HFF-Myc (cell line): ENCODE results near the gene INTS11.
"Not testable (repeated sequence)": the region's sequence is repeated elsewhere in the genome, so short reads cannot be mapped to it uniquely, and the experiment has no call there.

Experiments
- DNase-seq: peaks from one replicate; pipeline ENCODE4 v3.0.0-alpha.2; 2011; ENCODE audit warnings: low read depth; ENCODE audit errors: extremely low read depth
- H3K4me3 ChIP-seq: replicated peaks from 2 replicates; pipeline ENCODE4 v1.5.1; 2011; ENCODE audit warnings: low read depth, mild to moderate bottlenecking, control low read depth, low read length
- TF ChIP-seq, protein P1 (sequence below): IDR thresholded peaks from 2 replicates; pipeline ENCODE4 v1.5.1; 2012; ENCODE audit warnings: mild to moderate bottlenecking, low read depth, low read length, control low read depth; ENCODE audit errors: missing control alignments

INTS11 gene

DNA sequence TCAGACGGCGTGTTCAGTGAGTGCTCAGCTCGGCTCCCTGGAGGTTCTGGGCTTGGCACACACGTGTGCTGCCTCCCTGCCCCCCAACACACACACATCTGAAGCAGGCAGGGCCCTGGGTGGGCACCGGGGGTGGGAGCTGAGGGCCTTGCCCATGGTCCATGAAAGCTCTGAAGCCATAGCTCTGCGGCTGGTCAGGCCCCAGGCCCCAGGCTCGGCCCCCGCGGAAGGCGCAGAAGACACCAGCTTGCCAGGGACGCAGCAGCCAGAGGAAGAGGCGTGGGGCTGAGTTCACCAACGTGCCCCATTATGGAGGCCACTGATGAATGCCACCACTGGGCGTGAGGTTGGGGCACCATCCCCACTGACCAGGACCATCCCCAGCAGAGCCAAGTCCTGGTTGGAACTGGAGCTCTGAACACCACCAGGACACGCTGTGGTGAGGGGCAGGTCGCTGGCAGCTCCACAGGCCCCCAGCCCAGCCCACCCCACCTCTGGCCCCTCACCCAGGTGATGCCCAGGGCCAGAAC lies 46.4 kb upstream of the INTS11 start:
- TF ChIP-seq, protein P1, sequence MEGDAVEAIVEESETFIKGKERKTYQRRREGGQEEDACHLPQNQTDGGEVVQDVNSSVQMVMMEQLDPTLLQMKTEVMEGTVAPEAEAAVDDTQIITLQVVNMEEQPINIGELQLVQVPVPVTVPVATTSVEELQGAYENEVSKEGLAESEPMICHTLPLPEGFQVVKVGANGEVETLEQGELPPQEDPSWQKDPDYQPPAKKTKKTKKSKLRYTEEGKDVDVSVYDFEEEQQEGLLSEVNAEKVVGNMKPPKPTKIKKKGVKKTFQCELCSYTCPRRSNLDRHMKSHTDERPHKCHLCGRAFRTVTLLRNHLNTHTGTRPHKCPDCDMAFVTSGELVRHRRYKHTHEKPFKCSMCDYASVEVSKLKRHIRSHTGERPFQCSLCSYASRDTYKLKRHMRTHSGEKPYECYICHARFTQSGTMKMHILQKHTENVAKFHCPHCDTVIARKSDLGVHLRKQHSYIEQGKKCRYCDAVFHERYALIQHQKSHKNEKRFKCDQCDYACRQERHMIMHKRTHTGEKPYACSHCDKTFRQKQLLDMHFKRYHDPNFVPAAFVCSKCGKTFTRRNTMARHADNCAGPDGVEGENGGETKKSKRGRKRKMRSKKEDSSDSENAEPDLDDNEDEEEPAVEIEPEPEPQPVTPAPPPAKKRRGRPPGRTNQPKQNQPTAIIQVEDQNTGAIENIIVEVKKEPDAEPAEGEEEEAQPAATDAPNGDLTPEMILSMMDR: no peak
- DNase-seq: no peak
- H3K4me3 ChIP-seq: no peak overlapping the region

DNA sequence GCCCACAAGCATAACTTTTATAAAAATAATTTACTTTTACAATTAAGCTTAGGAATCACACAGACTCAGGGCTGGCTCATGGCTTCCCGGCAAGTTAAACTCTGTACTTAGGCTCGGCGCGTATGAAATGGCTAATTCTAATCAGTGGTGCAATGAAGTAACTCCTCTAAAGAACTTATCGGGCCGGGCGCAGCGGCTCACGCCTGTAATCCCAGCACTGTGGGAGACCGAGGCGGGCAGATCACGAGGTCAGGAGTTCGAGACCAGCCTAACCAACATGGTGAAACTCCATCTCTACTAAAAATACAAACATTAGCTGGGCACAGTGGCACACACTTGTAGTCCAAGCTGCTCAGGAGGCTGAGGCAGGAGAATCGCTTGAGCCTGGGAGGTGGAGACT lies 45.6 kb upstream of the INTS11 start:
- not testable (repeated sequence) for DNase-seq, H3K4me3 ChIP-seq

DNA sequence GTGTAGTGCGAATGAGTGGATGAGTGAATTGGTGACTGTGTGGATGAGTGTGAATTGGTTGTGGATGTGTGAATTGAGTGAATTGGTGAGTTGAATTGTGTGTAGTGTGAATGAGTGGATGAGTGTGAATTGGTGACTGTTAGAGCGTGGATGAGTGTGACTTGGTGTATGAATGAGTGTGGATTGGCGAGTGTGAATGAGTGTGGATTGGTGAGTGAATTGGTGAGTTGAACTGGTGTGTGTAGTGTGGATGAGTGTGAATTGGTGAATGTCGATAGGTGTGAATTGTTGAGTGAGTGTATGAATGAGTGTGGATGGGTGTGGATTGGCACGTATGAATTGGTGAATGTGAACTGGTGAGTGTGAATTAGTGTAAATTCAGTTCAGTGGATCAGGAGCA lies 42.9 kb upstream of the INTS11 start:
- TF ChIP-seq, protein P1: no peak
- no peak for DNase-seq
- H3K4me3 ChIP-seq: no peak overlapping the region

DNA sequence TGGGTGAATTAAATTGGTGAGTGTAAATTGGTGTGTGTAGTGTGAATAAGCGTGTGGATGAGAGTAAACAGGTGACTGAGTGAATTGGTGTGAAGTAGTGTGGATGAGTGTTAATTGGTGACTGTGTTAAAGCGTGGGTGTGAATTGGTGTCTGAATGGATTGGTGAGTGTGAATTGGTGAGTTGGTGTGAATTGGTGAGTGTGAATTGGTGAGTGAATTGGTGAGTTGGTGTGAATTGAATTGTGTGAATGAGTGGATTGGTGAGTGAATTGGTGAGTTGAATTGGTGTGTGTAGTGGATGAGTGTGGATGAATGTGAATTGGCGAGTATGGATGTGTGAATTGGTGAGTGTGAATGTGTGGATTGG lies 42.2 kb upstream of the INTS11 start:
- no peak overlapping the region for H3K4me3 ChIP-seq
- TF ChIP-seq, protein P1: no peak
- no peak for DNase-seq

DNA sequence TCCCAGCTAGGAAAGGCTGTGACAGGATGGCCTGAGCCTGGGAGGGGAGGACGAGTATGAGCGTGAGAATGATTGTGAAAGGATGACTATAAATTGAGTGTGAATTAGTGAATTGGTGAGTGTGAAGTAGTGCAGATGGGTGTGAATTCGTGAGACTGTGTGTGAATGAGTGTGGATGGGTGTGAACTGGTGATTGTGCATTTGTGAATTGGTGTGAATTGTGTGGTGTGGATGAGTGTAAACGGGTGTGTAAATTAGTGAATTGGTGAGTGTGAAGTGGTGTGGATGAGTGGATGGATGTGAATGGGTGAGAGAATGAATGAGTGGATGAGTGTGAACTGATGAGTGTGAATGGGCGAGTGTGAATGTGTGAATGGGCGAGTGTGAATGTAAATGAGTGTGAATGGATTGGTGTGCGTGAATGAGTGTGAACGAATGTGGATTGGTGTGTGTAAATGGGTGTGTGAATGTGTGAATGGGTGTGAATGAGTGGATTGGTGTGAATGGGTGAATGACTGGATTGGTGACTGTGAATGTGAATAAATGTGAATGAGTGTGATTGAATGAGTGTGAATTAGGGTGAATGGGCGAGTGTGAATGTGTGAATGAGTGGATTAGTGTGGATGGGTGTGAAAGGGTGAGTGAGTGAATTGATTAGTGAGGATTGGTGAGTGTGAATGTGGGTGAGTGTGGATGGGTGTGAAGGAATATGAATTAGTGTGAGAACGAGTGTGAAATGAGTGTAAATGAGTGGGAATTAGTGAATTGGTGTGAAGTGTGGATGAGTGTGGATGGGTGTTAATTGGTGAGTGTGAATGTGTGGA lies 41.6 kb upstream of the INTS11 start:
- no peak overlapping the region for H3K4me3 ChIP-seq
- TF ChIP-seq, protein P1: no peak
- no peak for DNase-seq

DNA sequence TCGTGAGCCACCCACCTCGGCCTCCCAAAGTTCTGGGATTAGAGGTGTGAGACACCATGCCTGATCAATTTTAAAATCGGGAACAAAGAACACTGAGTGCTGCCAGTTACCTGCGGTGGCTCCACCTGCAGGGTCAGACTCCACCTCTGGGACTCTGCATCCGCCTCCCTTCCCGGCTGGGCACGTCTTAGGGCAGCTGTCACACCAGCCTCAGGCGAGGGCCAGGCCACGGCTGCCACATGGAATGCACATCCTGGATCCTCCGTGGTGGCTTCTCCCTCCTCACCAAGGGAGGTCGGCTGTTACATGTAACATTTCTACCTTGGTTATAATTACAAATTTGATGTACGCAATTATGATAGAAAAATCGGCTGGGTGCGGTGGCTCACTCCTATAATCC lies 39.8 kb upstream of the INTS11 start:
- TF ChIP-seq, protein P1: no peak
- H3K4me3 ChIP-seq: no peak overlapping the region
- DNase-seq: no peak

DNA sequence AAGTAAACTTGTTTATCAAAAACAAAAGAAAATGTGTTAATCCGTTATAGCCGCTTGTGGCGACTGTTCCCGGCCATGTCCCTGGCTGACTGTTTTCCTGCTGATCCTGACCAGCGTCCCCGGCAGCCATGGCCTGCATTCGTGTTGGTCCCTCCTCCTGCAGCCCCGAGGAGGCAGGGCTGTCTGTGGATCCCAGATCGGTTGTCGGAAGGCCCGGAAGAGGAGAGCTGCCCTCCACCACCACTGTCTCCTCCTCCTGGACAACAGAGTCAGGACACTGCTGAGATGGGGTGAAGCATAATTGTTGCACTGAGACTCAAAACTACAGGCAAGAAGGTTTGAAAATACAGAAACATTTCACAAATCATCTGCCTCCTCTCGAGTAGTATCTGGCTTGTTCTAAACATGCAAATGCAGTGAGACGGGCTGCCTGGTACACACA lies 37.5 kb upstream of the INTS11 start:
- DNase-seq: no peak

More for the DNA sequence above, 37.5 kb upstream of the INTS11 start:
- TF ChIP-seq, protein P1: peak; percentile 15
- no peak overlapping the region for H3K4me3 ChIP-seq
